ENCODE results near the gene RAB40AL.

RAB40AL gene

GRCh38 chrX:102902355-102902754 is 34.7 kb upstream of the RAB40AL start:
- Histone ChIP-seq H3K4me3 (ENCODE audit: low read length) (no peak overlapping the region), H4K20me1 (ENCODE audit: insufficient read depth, low read length) (no peaks in the 10 kb centered on the region), H3K4me2 (ENCODE audit: low read length) (no peak overlapping the region), H3K9me3 (ENCODE audit: insufficient read depth, low read length) (no peaks in the 10 kb centered on the region), H3K36me3 (replicated peaks; ENCODE audit: low read depth, low read length) (no peaks in the 10 kb centered on the region), H3K4me1 (ENCODE audit: low read length) (no peaks in the 10 kb centered on the region), H3K79me2 (ENCODE audit: low read length) (no peaks in the 10 kb centered on the region), H3K27me3 (ENCODE audit: low read depth, low read length) (no peaks in the 10 kb centered on the region), H3K27ac (ENCODE audit: low read length) (no peak overlapping the region), H2AFZ (ENCODE audit: low read depth, low read length) (no peak overlapping the region), H3K9ac (ENCODE audit: low read length) (no peak overlapping the region)
- TF ChIP-seq EZH2phosphoT487 (IDR thresholded peaks at IDR 0.05; ENCODE audit: low read depth) (no peak), CTCF (IDR thresholded peaks at IDR 0.05; ENCODE audit: low read depth, low read length) (no peak)

GRCh38 chrX:102930990-102931756 is 5.9 kb upstream of the RAB40AL start:
- H3K9ac ChIP-seq (ENCODE audit: low read length), result no peak overlapping the region
- no peak overlapping the region for H3K27ac ChIP-seq (ENCODE audit: low read length)
- no peak for TF ChIP-seq CTCF (IDR thresholded peaks at IDR 0.05; ENCODE audit: low read depth, low read length)
- TF ChIP-seq EZH2phosphoT487 (IDR thresholded peaks at IDR 0.05; ENCODE audit: low read depth), result no peak
- no peak overlapping the region for H3K4me3 ChIP-seq (ENCODE audit: low read length)
- no peaks in the 10 kb centered on the region for H3K4me1 ChIP-seq (ENCODE audit: low read length)
- no peaks in the 10 kb centered on the region for H3K79me2 ChIP-seq (ENCODE audit: low read length)
- H3K9me3 ChIP-seq (ENCODE audit: insufficient read depth, low read length), result no peaks in the 10 kb centered on the region
- H4K20me1 ChIP-seq (ENCODE audit: insufficient read depth, low read length), result no peaks in the 10 kb centered on the region
- H3K36me3 ChIP-seq (replicated peaks; ENCODE audit: low read depth, low read length), result no peaks in the 10 kb centered on the region
- H3K4me2 ChIP-seq (ENCODE audit: low read length), result no peak overlapping the region
- H2AFZ ChIP-seq (ENCODE audit: low read depth, low read length), result no peak overlapping the region
- H3K27me3 ChIP-seq (ENCODE audit: low read depth, low read length), result no peaks in the 10 kb centered on the region

- no peaks in the 10 kb centered on the region for H3K79me2 ChIP-seq (ENCODE audit: low read length)
- H3K27me3 ChIP-seq (ENCODE audit: low read depth, low read length), result no peaks in the 10 kb centered on the region
- no peak overlapping the region for H3K9ac ChIP-seq (ENCODE audit: low read length)
- no peaks in the 10 kb centered on the region for H3K4me1 ChIP-seq (ENCODE audit: low read length)
- TF ChIP-seq CTCF (IDR thresholded peaks at IDR 0.05; ENCODE audit: low read depth, low read length) (peak; percentile 71), EZH2phosphoT487 (IDR thresholded peaks at IDR 0.05; ENCODE audit: low read depth) (no peak)
- no peaks in the 10 kb centered on the region for H3K9me3 ChIP-seq (ENCODE audit: insufficient read depth, low read length)
- H3K27ac ChIP-seq (ENCODE audit: low read length), result no peak overlapping the region
- H3K4me3 ChIP-seq (ENCODE audit: low read length), result no peak overlapping the region
- no peak overlapping the region for H2AFZ ChIP-seq (ENCODE audit: low read depth, low read length)
- no peaks in the 10 kb centered on the region for H3K36me3 ChIP-seq (replicated peaks; ENCODE audit: low read depth, low read length)
- no peak overlapping the region for H3K4me2 ChIP-seq (ENCODE audit: low read length)
- no peaks in the 10 kb centered on the region for H4K20me1 ChIP-seq (ENCODE audit: insufficient read depth, low read length)
Observed at GRCh38 chrX:102934624-102935023, 2.4 kb upstream of the RAB40AL start.

- Histone ChIP-seq H3K79me2 (ENCODE audit: low read length) (no peaks in the 10 kb centered on the region), H4K20me1 (ENCODE audit: insufficient read depth, low read length) (no peaks in the 10 kb centered on the region), H3K4me1 (ENCODE audit: low read length) (no peaks in the 10 kb centered on the region; the same call in 1 of the 2 replicates), H3K36me3 (replicated peaks; ENCODE audit: low read depth, low read length) (no peaks in the 10 kb centered on the region), H3K9me3 (ENCODE audit: insufficient read depth, low read length) (no peaks in the 10 kb centered on the region), H3K4me2 (ENCODE audit: low read length) (peak overlapping the region; percentile 99), H3K27ac (ENCODE audit: low read length) (no peak overlapping the region), H3K4me3 (ENCODE audit: low read length) (peak overlapping the region; percentile 80), H3K9ac (ENCODE audit: low read length) (peak overlapping the region; percentile 27; the same call in 1 of the 2 replicates), H3K27me3 (ENCODE audit: low read depth, low read length) (no peaks in the 10 kb centered on the region), H2AFZ (ENCODE audit: low read depth, low read length) (peak overlapping the region; percentile 70; the same call in 1 of the 2 replicates)
- peak; percentile 65 for TF ChIP-seq CTCF (IDR thresholded peaks at IDR 0.05; ENCODE audit: low read depth, low read length)
- TF ChIP-seq EZH2phosphoT487 (IDR thresholded peaks at IDR 0.05; ENCODE audit: low read depth), result no peak
Observed at GRCh38 chrX:102950908-102951866, 14.1 kb downstream of the RAB40AL start.

Measured in OCI-LY3 (cell line).